ENCODE data around the gene EFCAB10.
A peak's percentile ranks its signal among the peaks of the same experiment; 100 is the strongest.
"Not testable (repeated sequence)": the region's sequence is repeated elsewhere in the genome, so short reads cannot be mapped to it uniquely, and the experiment has no call there.

EFCAB10 gene

GRCh38 chr7:105531792-105532671, 49.3 kb downstream of the EFCAB10 start, which contains the start of gene RINT1:
TSS of gene RINT1 (plus strand) at chr7:105532201. CDS start at chr7:105532316, 115 bp downstream.
- peaks cover 22% of the 10 kb centered on the region for H3K36me3 ChIP-seq
- H3K4me2 ChIP-seq, result peak within 1 kb of the TSS; percentile 91
- no peak for TF ChIP-seq Cebpa-rat (IDR thresholded peaks at IDR 0.05)
- H4K20me1 ChIP-seq, result no peaks in the 10 kb centered on the region; the same call in 1 of the 2 replicates
- H3K27ac ChIP-seq, result peak within 1 kb of the TSS; percentile 92
- H3K9ac ChIP-seq, result peak within 1 kb of the TSS; percentile 96
- no peaks in the 10 kb centered on the region for H3K27me3 ChIP-seq
- H3K4me1 ChIP-seq, result peaks cover 19% of the 10 kb centered on the region
- no peaks in the 10 kb centered on the region for H3K9me3 ChIP-seq
- peak within 1 kb of the TSS; percentile 93 for H3K4me3 ChIP-seq

- Histone ChIP-seq H3K4me2 (peak overlapping the region; percentile 91; the same call in 1 of the 2 replicates), H3K27ac (no peak overlapping the region), H3K9ac (no peak overlapping the region), H3K4me1 (peaks cover 19% of the 10 kb centered on the region), H3K9me3 (no peaks in the 10 kb centered on the region), H4K20me1 (no peaks in the 10 kb centered on the region; the same call in 1 of the 2 replicates), H3K36me3 (peaks cover 9% of the 10 kb centered on the region), H3K4me3 (no peak overlapping the region; the same call in 1 of the 2 replicates), H3K27me3 (no peaks in the 10 kb centered on the region)
- no peak for TF ChIP-seq Cebpa-rat (IDR thresholded peaks at IDR 0.05)
Observed at GRCh38 chr7:105530546-105530945, 50.7 kb downstream of the EFCAB10 start.

- no peak overlapping the region for H3K4me3 ChIP-seq
- H3K4me2 ChIP-seq, result no peak overlapping the region
- no peak for TF ChIP-seq Cebpa-rat (IDR thresholded peaks at IDR 0.05)
- no peak overlapping the region for H3K9ac ChIP-seq
- peaks cover 5% of the 10 kb centered on the region for H3K36me3 ChIP-seq
- H3K27me3 ChIP-seq, result no peaks in the 10 kb centered on the region
- H3K27ac ChIP-seq, result no peak overlapping the region
- no peaks in the 10 kb centered on the region; the same call in 1 of the 2 replicates for H4K20me1 ChIP-seq
- H3K4me1 ChIP-seq, result peaks cover 19% of the 10 kb centered on the region
- no peaks in the 10 kb centered on the region for H3K9me3 ChIP-seq
Observed at GRCh38 chr7:105530126-105530525, 51.2 kb downstream of the EFCAB10 start.

- H3K9ac ChIP-seq, H3K36me3 ChIP-seq, H3K4me2 ChIP-seq, H3K27ac ChIP-seq, H3K4me3 ChIP-seq, H4K20me1 ChIP-seq, H3K9me3 ChIP-seq, H3K27me3 ChIP-seq: not testable (repeated sequence)
- H3K4me1 ChIP-seq, result peaks cover 18% of the 10 kb centered on the region
Observed at GRCh38 chr7:105527737-105528136, 53.6 kb downstream of the EFCAB10 start.

GRCh38 chr7:105524840-105525239, 56.5 kb downstream of the EFCAB10 start:
- H3K9ac ChIP-seq, result no peak overlapping the region
- no peaks in the 10 kb centered on the region for H3K27me3 ChIP-seq
- TF ChIP-seq Cebpa-rat (IDR thresholded peaks at IDR 0.05), result no peak
- no peaks in the 10 kb centered on the region for H3K9me3 ChIP-seq
- H3K36me3 ChIP-seq, result peaks cover 1% of the 10 kb centered on the region; the same call in 1 of the 2 replicates
- no peak overlapping the region for H3K4me2 ChIP-seq
- H4K20me1 ChIP-seq, result peaks cover 10% of the 10 kb centered on the region; the same call in 1 of the 2 replicates
- no peak overlapping the region for H3K27ac ChIP-seq
- no peak overlapping the region for H3K4me3 ChIP-seq
- H3K4me1 ChIP-seq, result peaks cover 27% of the 10 kb centered on the region

- not testable (repeated sequence) for H3K27ac ChIP-seq, H3K4me2 ChIP-seq, H3K9ac ChIP-seq, H3K27me3 ChIP-seq, H3K36me3 ChIP-seq, H3K4me3 ChIP-seq, H3K9me3 ChIP-seq
- Histone ChIP-seq H3K4me1 (peaks cover 27% of the 10 kb centered on the region), H4K20me1 (peaks cover 14% of the 10 kb centered on the region; the same call in 1 of the 2 replicates)
Observed at GRCh38 chr7:105524423-105524822, 56.9 kb downstream of the EFCAB10 start.

GRCh38 chr7:105521717-105522463, 59.4 kb downstream of the EFCAB10 start, which contains the start of gene PUS7:
TSS of gene PUS7 (minus strand) at chr7:105522271. CDS start at chr7:105508512, 13,759 bp downstream.
- Histone ChIP-seq H3K9ac (peak within 1 kb of the TSS; percentile 81), H3K4me1 (peaks cover 27% of the 10 kb centered on the region), H3K4me2 (peak within 1 kb of the TSS; percentile 94), H3K4me3 (peak within 1 kb of the TSS; percentile 74), H3K36me3 (peaks cover 25% of the 10 kb centered on the region), H3K27ac (peak within 1 kb of the TSS; percentile 72), H3K9me3 (no peaks in the 10 kb centered on the region), H4K20me1 (peaks cover 40% of the 10 kb centered on the region), H3K27me3 (no peaks in the 10 kb centered on the region)
- no peak for TF ChIP-seq Cebpa-rat (IDR thresholded peaks at IDR 0.05)

GRCh38 chr7:105521027-105521716, 60.1 kb downstream of the EFCAB10 start:
- peaks cover 32% of the 10 kb centered on the region for H3K36me3 ChIP-seq
- peak overlapping the region; percentile 74 for H3K4me3 ChIP-seq
- H3K27me3 ChIP-seq, result no peaks in the 10 kb centered on the region
- H3K9ac ChIP-seq, result peak overlapping the region; percentile 81
- peaks cover 27% of the 10 kb centered on the region for H3K4me1 ChIP-seq
- no peak for TF ChIP-seq Cebpa-rat (IDR thresholded peaks at IDR 0.05)
- peak overlapping the region; percentile 94 for H3K4me2 ChIP-seq
- H4K20me1 ChIP-seq, result peaks cover 47% of the 10 kb centered on the region
- peak overlapping the region; percentile 72 for H3K27ac ChIP-seq
- H3K9me3 ChIP-seq, result no peaks in the 10 kb centered on the region

GRCh38 chr7:105520620-105521019, 60.7 kb downstream of the EFCAB10 start:
- peak overlapping the region; percentile 94 for H3K4me2 ChIP-seq
- H3K4me1 ChIP-seq, result peaks cover 27% of the 10 kb centered on the region
- H3K4me3 ChIP-seq, result peak overlapping the region; percentile 74
- peaks cover 52% of the 10 kb centered on the region for H4K20me1 ChIP-seq
- H3K36me3 ChIP-seq, result peaks cover 35% of the 10 kb centered on the region
- H3K9me3 ChIP-seq, H3K27me3 ChIP-seq, H3K27ac ChIP-seq: not testable (repeated sequence)
- H3K9ac ChIP-seq, result peak overlapping the region; percentile 81; the same call in 1 of the 2 replicates

Measured in BLaER1 (cell line).